ENCODE results near the gene CBFA2T3. TPM values are rescaled to one million over a fixed set of nuclear protein-coding genes. Genes with fewer than 3 reads are reported as not detected.
A peak's percentile ranks its signal among the peaks of the same experiment; 100 is the strongest.
"Not testable (repeated sequence)": the region's sequence is repeated elsewhere in the genome, so short reads cannot be mapped to it uniquely, and the experiment has no call there.

Gene CBFA2T3
- total and polyA plus RNA-seq, 5 experiments from 2014 or later, result 0.04 to 2.0 (median 1.5) TPM; not detected in 2

DNA sequence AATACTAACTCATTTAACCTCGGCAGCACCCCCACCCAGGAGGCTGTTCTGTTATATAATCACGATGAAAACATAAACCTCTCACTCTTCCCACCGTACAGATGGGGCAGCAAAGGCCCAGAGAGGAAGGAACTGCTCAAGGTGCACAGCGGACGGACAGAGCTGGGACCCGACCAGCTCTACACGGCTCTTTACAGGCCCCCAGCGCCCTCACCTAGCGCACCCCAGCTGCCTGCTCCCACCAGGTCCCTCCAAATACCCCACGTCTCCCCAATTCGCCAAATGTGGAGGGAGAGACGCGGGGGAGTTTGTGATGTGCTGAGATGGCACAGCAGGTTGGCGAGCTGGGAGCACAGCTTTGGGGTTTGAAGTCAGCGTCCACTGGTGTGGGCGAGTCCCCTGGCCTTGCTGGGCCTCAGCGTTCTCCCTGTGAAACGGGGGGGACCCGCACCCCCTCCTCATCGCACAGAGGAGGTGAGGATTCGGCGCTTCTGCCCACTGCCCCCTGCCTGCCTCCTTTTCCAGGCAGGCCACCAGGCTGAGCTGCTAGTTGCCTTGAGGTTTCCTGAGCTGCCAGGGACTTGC lies 54.1 kb downstream of the CBFA2T3 start:
- Mint-ChIP-seq H3K27me3 (peaks cover 0 to 7% (median 0%) of the 10 kb centered on the region in 5 donors), H3K27ac (peak overlapping the region in 1 of 10 donors; percentile 62), H3K4me3 (no peak overlapping the region), H3K4me1 (peaks cover 0 to 32% (median 6%) of the 10 kb centered on the region in 4 donors), H3K36me3 (no peaks in the 10 kb centered on the region), H3K9me3 (no peaks in the 10 kb centered on the region)
- POLR2A ChIA-PET, result no interaction called here
- DNase-seq (no peak), ATAC-seq (no peak)

DNA sequence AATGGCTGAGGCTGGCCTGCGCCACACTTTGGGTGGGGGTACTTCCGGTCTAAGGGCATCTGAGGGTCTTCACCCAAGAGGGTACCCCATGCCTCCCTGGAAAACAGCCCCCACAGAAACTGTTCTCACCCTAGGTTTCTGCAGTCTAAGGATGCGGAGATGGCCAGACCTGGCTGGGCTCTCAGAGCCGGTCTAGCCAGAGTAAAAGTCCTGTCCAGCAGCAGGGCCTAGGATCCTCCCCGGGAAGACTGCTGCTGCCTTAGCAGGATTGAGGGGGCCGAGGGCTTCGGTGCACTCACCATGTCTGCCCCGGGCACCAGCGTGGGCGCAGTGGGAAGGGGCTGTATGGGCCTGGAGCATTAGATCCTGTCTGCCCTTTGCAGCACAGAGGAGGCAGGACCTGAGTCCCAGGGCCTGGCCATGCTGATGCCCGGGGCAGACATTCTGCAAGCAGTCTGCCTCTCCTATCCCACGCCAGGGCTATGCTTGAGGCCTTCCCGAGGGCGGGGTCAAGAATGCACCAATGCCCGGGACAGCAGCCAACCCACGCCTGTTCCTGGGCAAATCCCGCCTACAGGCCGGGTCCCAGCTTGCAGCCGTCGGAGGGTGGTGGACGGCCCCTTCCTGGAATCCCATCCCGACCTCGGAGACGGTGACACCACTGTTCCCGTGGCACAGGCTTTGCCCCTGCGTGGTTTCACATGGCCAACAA lies 54.7 kb downstream of the CBFA2T3 start:
- H3K4me1 Mint-ChIP-seq, result peaks cover 0 to 32% (median 6%) of the 10 kb centered on the region in 4 donors

DNA sequence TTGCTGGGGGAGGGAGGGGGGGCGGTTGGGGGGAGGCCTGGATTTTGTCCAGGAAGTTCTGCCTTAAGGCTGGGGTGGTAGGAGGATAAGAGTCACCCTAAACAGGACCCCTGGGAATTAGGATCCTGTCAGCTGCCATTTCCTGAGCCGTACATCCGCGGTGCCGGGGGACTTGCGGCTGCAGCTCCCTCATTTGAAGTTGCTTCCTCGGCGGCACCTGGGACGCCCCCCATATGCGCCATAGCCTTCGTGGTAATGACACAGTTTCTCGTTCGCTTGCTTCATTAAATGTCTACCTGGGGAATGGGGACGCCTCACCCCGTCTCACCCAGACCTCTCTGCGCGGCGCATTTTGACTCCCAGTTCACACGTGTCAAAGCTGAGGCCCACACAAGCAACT lies 55.4 kb downstream of the CBFA2T3 start:
- Mint-ChIP-seq H3K4me1 (peaks cover 0 to 30% (median 6%) of the 10 kb centered on the region in 4 donors), H3K27ac (peak overlapping the region in 1 of 10 donors; percentile 46), H3K36me3 (no peaks in the 10 kb centered on the region), H3K4me3 (peak overlapping the region in 1 of 10 donors; percentile 36), H3K27me3 (peaks cover 0 to 8% (median 0%) of the 10 kb centered on the region in 5 donors), H3K9me3 (no peaks in the 10 kb centered on the region)
- DNase-seq (peak in 5 of 10 donors; percentile 11 to 40 (median 31)), ATAC-seq (peak; percentile 25 to 77)
- POLR2A ChIA-PET, result no interaction called here

More for the DNA sequence above, 54.7 kb downstream of the CBFA2T3 start:
- H3K9me3 Mint-ChIP-seq, result no peaks in the 10 kb centered on the region
- peak overlapping the region in 2 of 10 donors; percentile 46 to 62 for H3K27ac Mint-ChIP-seq
- POLR2A ChIA-PET, result no interaction called here
- H3K27me3 Mint-ChIP-seq, result peaks cover 0 to 8% (median 0%) of the 10 kb centered on the region in 5 donors
- peak overlapping the region in 1 of 10 donors; percentile 36 for H3K4me3 Mint-ChIP-seq
- ATAC-seq (no peak), DNase-seq (no peak)
- H3K36me3 Mint-ChIP-seq, result no peaks in the 10 kb centered on the region

DNA sequence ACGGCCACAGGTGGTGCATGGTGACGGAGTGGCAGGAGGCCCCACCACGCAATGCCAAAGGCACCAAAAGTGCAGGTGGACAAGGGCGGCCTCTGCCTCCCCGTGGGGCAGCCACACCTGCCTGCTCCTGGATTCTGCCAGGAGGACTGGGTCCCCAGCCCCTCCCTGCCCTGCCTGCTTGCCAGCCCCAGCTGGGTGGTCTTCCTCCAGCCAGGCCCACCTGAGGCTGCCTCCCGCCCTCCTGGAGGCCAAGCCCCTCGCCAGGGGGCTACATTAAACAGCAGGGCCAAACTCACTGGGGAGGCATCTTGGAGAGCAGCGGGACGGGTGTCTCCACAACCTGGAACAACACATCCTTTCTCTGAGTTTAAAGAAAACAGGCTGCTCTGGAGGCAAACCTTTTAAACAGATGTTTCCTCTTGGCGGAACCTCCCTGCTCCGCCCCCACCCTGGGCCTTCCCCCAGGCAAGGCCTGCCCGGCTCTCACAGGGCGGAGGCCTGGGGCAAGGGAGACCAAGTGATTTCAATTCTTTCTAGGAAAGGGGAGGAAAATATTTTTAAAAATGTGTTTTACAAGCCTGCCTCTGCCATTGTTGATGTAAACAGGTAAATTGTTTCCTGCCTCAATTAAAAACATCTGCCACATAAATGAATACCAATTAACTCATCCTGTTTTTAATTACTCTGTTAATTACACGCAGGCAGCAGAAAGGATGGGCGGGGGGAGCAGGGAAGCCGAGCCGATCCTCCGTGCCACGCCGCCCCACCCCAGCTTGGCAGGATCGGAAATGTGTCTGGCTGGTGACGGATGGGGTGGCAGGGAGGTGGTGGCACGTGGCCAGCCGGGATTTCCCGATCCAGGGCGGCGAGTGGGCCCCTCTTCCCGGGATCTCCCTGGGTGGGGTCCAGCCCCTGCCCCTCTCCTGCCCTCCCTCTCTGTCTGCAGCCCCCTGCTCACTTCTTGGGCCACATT lies 56.1 kb downstream of the CBFA2T3 start:
- Mint-ChIP-seq H3K36me3 (no peaks in the 10 kb centered on the region), H3K27me3 (peaks cover 0 to 8% (median 0%) of the 10 kb centered on the region in 5 donors), H3K4me3 (peak overlapping the region in 8 of 10 donors; percentile 46 to 67 (median 56)), H3K9me3 (no peaks in the 10 kb centered on the region), H3K4me1 (peaks cover 0 to 30% (median 7%) of the 10 kb centered on the region in 4 donors), H3K27ac (peak overlapping the region in 4 of 10 donors; percentile 15 to 65 (median 30))
- ATAC-seq (peak; percentile 64 to 75), DNase-seq (peak in 1 of 10 donors; percentile 25)
- POLR2A ChIA-PET, result no interaction called here

DNA sequence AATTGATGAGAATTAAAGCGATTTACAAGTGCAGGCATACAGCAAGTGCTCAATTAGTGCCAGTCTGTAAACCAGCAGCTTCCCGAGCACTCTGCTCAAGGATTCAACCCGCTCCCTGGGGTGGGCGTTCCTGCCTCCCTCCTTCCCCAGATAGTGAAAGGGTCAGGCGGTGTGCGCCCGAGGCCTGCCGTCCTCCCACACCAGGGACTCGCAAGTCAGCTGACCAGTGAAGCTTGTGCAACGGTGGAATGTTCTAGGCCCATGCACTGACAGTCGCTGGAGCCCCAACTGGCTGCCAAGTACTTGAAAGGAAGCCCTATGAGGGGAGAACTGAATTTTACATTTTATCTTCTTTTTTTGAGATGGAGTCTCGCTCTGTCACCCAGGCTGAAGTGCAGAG lies 57.1 kb downstream of the CBFA2T3 start:
- Mint-ChIP-seq H3K4me1 (peaks cover 0 to 27% (median 7%) of the 10 kb centered on the region in 4 donors), H3K27me3 (peaks cover 0 to 8% (median 0%) of the 10 kb centered on the region in 5 donors), H3K27ac (peak overlapping the region in 1 of 10 donors; percentile 27), H3K4me3 (no peak overlapping the region), H3K9me3 (no peaks in the 10 kb centered on the region), H3K36me3 (no peaks in the 10 kb centered on the region)
- no peak for DNase-seq
- no peak for ATAC-seq
- POLR2A ChIA-PET, result no interaction called here

DNA sequence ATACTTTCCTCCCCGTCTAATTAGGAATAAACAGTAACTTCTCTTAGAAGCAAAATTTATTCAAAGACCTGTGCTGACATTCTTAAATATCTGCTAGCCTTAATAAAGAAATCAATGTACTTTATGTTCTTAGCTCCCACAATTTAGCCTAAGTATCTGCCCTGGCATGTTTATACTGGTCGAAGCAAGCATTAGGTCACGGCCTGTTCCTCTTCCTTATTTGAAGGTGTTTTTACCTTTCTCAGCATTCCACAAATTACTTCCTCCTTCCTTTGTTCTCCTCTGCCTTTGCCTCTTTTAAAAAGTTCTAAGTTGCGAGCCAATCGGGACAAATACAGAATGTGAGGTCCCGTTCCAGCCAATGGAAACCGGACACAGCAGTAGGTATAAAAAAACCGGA lies 58.1 kb downstream of the CBFA2T3 start:
- H3K36me3 Mint-ChIP-seq, ATAC-seq, H3K9me3 Mint-ChIP-seq, H3K27me3 Mint-ChIP-seq, POLR2A ChIA-PET, DNase-seq, H3K27ac Mint-ChIP-seq, H3K4me3 Mint-ChIP-seq: not testable (repeated sequence)
- H3K4me1 Mint-ChIP-seq, result peaks cover 0 to 28% (median 7%) of the 10 kb centered on the region in 4 donors

DNA sequence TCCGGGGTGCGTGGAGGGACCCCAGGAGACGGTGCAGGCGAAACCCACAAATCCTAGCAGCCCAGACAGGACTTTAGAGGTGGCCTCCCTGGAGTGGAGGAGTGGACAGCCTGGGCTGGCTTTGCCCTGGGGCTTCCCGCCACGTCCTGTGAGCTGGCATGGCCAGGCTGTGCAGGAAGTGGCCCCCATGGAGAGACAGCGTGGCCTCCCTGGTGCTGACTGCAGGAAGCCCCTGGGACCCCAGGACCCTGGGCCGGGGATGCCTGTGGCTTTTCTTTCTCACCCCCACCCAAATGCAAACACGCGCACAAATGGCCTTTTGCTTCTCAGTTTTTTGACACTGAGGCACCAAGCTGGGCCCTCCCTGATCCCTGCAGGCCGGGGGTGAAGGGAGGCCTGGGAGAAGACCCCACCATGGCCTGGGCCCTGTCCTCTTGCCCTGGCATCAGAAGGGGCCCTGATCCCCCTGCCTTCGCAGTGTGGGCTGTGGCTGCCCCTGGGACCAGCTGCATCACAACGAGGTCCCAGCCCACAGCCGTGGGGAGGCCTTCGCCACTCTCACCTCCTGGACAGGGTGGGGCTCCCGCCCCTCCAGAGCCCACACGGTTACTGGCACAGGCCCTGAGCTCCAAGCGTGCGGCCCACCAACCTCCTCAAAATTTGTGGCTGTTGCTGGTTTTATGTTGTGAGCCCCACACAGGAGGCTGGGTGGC lies 58.9 kb downstream of the CBFA2T3 start:
- POLR2A ChIA-PET, result no interaction called here
- no peaks in the 10 kb centered on the region for H3K36me3 Mint-ChIP-seq
- H3K4me3 Mint-ChIP-seq, result no peak overlapping the region
- H3K27me3 Mint-ChIP-seq, result peaks cover 0 to 11% (median 0%) of the 10 kb centered on the region in 5 donors
- H3K9me3 Mint-ChIP-seq, result no peaks in the 10 kb centered on the region
- peaks cover 0 to 29% (median 7%) of the 10 kb centered on the region in 4 donors for H3K4me1 Mint-ChIP-seq
- ATAC-seq (no peak), DNase-seq (no peak)
- H3K27ac Mint-ChIP-seq, result no peak overlapping the region

DNA sequence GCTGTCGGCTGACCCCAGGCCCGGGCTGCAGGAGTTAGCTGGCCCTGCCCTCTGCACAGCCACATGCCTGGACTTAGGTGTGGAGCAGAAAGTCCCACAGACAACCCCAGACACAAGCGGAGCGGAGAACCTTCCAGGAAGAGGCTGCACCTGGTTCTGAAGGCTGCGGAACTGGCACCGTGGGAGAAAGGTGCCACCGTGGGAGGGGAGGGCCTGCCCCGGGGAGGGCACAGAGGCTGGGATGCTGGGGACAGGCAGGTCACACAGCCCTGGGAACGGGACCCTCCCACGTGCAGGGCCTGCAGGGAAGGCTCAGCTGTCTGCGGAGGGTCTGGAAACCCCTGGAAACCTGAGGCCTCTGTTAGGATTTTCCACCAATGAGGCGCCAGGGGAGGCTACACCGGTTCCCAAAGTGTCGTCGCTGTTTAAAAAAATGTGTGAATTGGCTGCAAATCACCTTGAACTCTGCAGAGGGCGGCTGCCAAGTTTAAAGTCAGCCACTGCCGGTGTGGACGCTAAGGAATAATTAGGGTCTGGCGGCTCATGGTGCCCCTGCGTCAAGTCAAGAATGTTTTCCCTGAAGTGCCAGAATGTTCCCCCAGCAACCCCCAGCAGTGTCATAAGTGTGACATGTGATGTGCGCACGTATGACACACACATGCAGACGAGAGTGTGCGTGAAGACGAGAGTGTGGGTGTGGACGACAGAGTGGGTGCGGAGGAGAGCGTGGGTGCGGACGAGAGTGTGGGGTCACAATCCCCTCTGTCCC lies 59.7 kb downstream of the CBFA2T3 start:
- POLR2A ChIA-PET, result no interaction called here
- H3K27me3 Mint-ChIP-seq, result peaks cover 0 to 11% (median under 1%) of the 10 kb centered on the region in 5 donors
- H3K27ac Mint-ChIP-seq, result no peak overlapping the region
- peaks cover 0 to 24% (median 7%) of the 10 kb centered on the region in 4 donors for H3K4me1 Mint-ChIP-seq
- no peaks in the 10 kb centered on the region for H3K9me3 Mint-ChIP-seq
- no peaks in the 10 kb centered on the region for H3K36me3 Mint-ChIP-seq
- H3K4me3 Mint-ChIP-seq, result no peak overlapping the region
- DNase-seq (no peak), ATAC-seq (no peak)

DNA sequence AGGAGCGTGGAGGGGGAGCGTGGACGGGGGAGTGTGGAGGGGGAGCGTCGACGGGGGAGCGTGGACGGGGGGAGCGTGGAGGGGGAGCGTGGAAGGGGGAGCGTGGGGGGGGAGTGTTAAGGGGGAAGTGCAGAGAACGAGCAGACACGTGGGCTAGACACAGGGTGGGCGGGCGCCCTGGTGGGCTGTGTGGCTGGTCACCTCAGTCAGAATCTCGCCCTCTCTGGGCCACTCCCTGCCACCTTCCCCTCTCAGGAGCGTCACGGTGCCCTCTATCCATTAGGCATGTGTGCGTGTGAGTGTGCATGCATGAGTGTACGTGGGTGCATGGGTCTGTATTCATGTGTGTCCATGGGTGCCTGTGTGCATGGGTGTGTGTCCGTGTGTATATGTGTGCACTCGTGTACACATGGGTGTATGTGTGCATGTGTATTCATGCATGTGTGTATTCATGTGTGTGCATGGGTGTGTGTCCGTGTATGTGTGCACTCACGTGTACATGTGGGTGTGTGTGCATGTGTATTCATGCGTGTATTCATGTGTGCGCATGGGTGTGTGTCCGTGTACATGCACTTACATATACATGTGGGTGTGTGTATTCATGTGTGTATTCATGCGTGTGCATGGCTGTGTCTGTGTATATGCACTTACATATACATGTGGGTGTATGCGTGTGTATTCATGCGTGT lies 61.2 kb downstream of the CBFA2T3 start:
- no peak overlapping the region for H3K4me3 Mint-ChIP-seq
- H3K9me3 Mint-ChIP-seq, result no peaks in the 10 kb centered on the region
- peaks cover 0 to 17% (median under 1%) of the 10 kb centered on the region in 4 donors for H3K4me1 Mint-ChIP-seq
- H3K27ac Mint-ChIP-seq, result no peak overlapping the region
- H3K36me3 Mint-ChIP-seq, result no peaks in the 10 kb centered on the region
- POLR2A ChIA-PET, result no interaction called here
- ATAC-seq (no peak), DNase-seq (no peak)
- peaks cover 0 to 8% (median 1%) of the 10 kb centered on the region in 5 donors for H3K27me3 Mint-ChIP-seq

DNA sequence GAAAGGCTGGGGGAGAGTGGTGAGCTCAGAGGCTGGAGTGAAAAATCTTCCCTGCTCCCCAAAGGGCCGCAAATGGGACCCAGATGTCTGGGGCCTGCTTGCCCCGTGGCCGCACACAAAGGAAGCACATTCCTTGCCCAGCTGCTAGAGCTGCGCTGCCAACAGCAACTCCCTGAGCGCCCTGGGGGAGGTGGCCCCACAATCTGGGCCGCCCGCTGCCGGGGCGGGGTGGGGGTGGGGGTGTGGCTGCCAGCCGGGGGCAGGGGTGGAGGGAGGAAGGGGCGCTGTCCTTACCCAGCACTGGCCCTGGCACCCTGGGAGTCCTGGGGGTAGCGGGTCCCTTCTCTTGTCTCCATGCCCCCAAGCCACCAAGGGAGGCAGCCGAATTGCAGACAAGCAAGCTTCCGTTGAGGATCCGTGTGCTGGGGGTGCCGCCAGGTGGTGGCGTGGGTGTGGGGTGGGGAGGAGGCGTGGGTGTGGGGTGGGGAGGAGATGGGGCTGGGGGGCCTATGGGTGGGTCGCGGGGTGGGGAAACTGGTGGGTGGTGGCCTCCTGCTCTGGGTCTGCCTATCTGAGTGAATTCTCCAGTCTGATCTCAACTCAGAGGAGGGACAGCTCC lies 62.1 kb downstream of the CBFA2T3 start:
- DNase-seq (no peak), ATAC-seq (no peak)
- Mint-ChIP-seq H3K27me3 (peaks cover 0 to 12% (median 1%) of the 10 kb centered on the region in 5 donors), H3K9me3 (no peaks in the 10 kb centered on the region), H3K4me1 (peaks cover 0 to 14% (median 6%) of the 10 kb centered on the region in 4 donors), H3K27ac (no peak overlapping the region), H3K4me3 (no peak overlapping the region), H3K36me3 (no peaks in the 10 kb centered on the region)
- POLR2A ChIA-PET, result no interaction called here

DNA sequence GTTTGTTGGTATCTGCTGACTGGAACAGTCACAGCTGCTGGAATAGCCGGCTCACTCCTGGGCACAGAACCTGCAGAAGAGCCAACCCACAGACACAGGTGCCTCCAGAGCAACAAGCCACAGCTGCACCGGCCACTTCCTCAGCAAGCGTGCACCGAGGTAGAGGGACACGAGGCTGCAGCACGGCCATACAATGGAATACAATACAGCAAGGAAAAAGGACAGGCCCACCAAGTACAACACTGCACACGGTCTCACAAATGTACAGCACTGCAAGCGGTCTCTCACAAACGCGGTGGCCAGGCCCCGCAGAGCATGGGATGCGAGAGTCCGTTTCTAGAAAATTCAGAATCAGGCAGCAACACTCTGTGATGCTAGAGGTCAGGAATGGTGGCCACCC lies 63.1 kb downstream of the CBFA2T3 start:
- POLR2A ChIA-PET, result no interaction called here
- H3K27me3 Mint-ChIP-seq, result peaks cover 0 to 12% (median 1%) of the 10 kb centered on the region in 5 donors
- H3K36me3 Mint-ChIP-seq, result no peaks in the 10 kb centered on the region
- H3K9me3 Mint-ChIP-seq, result no peaks in the 10 kb centered on the region
- H3K4me1 Mint-ChIP-seq, result peaks cover 0 to 8% (median 6%) of the 10 kb centered on the region in 4 donors
- no peak overlapping the region for H3K27ac Mint-ChIP-seq
- no peak overlapping the region for H3K4me3 Mint-ChIP-seq
- no peak for ATAC-seq
- DNase-seq, result no peak

Measured in naive thymus-derived CD8-positive, alpha-beta T cell (primary cell).